DOHH2 (cell line): Measurements from ENCODE around the gene GTPBP8.

Source experiments
- H3F3A ChIP-seq: fragments of 200-600 bp; sonication (generic), shearing (Covaris generic); 2 replicates; pipeline ENCODE4 v1.6.0; 2016; ENCODE audit warnings: antibody characterized with exemption, mild to moderate bottlenecking; ENCODE audit not compliant: control insufficient read depth, insufficient read depth
- H3K27ac ChIP-seq: fragments of 200-600 bp; sonication (generic); 2 replicates; pipeline ENCODE4 v1.5.1; 2014; ENCODE audit warnings: low read depth, mild to moderate bottlenecking, low read length, moderate library complexity
- H3K27me3 ChIP-seq: fragments of 200-600 bp; sonication (generic); 2 replicates; pipeline ENCODE4 v1.6.1; 2014; ENCODE audit warnings: mild to moderate bottlenecking, low read length, mixed read lengths; ENCODE audit not compliant: control insufficient read depth
- H3K36me3 ChIP-seq: fragments of 200-600 bp; sonication (generic); 2 replicates; pipeline ENCODE4 v1.6.1; 2014; ENCODE audit warnings: mild to moderate bottlenecking, low read length, moderate library complexity, mixed read lengths; ENCODE audit not compliant: control insufficient read depth
- H3K4me1 ChIP-seq: fragments of 200-600 bp; sonication (generic); 2 replicates; pipeline ENCODE4 v1.6.1; 2014; ENCODE audit warnings: mild to moderate bottlenecking, low read length, mixed read lengths; ENCODE audit not compliant: control insufficient read depth
- H3K4me2 ChIP-seq: fragments of 200-600 bp; sonication (generic); 2 replicates; pipeline ENCODE4 v1.6.0; 2014; ENCODE audit warnings: mild to moderate bottlenecking, low read length, moderate library complexity
- H3K4me3 ChIP-seq: fragments of 200-600 bp; sonication (generic); 2 replicates; pipeline ENCODE4 v1.5.1; 2014; ENCODE audit warnings: mild to moderate bottlenecking, low read length, mixed read lengths
- H3K79me2 ChIP-seq: fragments of 200-600 bp; sonication (generic); 2 replicates; pipeline ENCODE4 v1.6.1; 2014; ENCODE audit warnings: mild to moderate bottlenecking, low read length, mixed read lengths; ENCODE audit not compliant: control insufficient read depth
- H3K9me2 ChIP-seq: fragments of 200-600 bp; sonication (generic); replicated peaks from 2 replicates; pipeline ENCODE4 v1.6.1; 2014; ENCODE audit warnings: mild to moderate bottlenecking, low read length, mixed read lengths; ENCODE audit not compliant: control insufficient read depth
- H3K9me3 ChIP-seq: fragments of 200-600 bp; sonication (generic); 2 replicates; pipeline ENCODE4 v1.6.1; 2014; ENCODE audit warnings: antibody characterized with exemption, low read length, mixed read lengths; ENCODE audit not compliant: control insufficient read depth, insufficient read depth
- H4K20me1 ChIP-seq: fragments of 200-600 bp; sonication (generic); 2 replicates; pipeline ENCODE4 v1.6.0; 2014; ENCODE audit warnings: low read depth, mild to moderate bottlenecking, antibody characterized with exemption, low read length, moderate library complexity; ENCODE audit not compliant: control insufficient read depth, insufficient read depth
- EZH2phosphoT487 ChIP-seq: fragments of 200-600 bp; sonication (generic); IDR thresholded peaks from 2 replicates; pipeline ENCODE4 v1.6.1; 2017; ENCODE audit warnings: borderline replicate concordance, mild to moderate bottlenecking, antibody characterized with exemption, low read length, moderate library complexity, mixed read lengths
- TF ChIP-seq, protein P1 (sequence below): fragments of 200-600 bp; sonication (generic); IDR thresholded peaks from one replicate; pipeline ENCODE4 v1.5.1; 2014; ENCODE audit warnings: antibody characterized with exemption, mild to moderate bottlenecking, low read depth, low read length; ENCODE audit not compliant: poor library complexity, severe bottlenecking

The GTPBP8 gene

GRCh38 chr3:112973325-112974177 is 17.2 kb upstream of the GTPBP8 start:
- H3F3A ChIP-seq = no peaks in the 10 kb centered on the region
- H3K4me2 ChIP-seq = no peak overlapping the region
- H3K9me3 ChIP-seq = no peaks in the 10 kb centered on the region
- peaks cover 27% of the 10 kb centered on the region for H3K4me1 ChIP-seq
- no peak overlapping the region for H3K4me3 ChIP-seq
- H3K27ac ChIP-seq = no peak overlapping the region
- no peaks in the 10 kb centered on the region for H3K27me3 ChIP-seq
- TF ChIP-seq, protein P1, sequence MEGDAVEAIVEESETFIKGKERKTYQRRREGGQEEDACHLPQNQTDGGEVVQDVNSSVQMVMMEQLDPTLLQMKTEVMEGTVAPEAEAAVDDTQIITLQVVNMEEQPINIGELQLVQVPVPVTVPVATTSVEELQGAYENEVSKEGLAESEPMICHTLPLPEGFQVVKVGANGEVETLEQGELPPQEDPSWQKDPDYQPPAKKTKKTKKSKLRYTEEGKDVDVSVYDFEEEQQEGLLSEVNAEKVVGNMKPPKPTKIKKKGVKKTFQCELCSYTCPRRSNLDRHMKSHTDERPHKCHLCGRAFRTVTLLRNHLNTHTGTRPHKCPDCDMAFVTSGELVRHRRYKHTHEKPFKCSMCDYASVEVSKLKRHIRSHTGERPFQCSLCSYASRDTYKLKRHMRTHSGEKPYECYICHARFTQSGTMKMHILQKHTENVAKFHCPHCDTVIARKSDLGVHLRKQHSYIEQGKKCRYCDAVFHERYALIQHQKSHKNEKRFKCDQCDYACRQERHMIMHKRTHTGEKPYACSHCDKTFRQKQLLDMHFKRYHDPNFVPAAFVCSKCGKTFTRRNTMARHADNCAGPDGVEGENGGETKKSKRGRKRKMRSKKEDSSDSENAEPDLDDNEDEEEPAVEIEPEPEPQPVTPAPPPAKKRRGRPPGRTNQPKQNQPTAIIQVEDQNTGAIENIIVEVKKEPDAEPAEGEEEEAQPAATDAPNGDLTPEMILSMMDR = no peak
- TF ChIP-seq EZH2phosphoT487 = no peak
- H3K9me2 ChIP-seq = no peaks in the 10 kb centered on the region
- H3K36me3 ChIP-seq = no peaks in the 10 kb centered on the region
- H4K20me1 ChIP-seq = no peaks in the 10 kb centered on the region
- no peaks in the 10 kb centered on the region for H3K79me2 ChIP-seq

DNA sequence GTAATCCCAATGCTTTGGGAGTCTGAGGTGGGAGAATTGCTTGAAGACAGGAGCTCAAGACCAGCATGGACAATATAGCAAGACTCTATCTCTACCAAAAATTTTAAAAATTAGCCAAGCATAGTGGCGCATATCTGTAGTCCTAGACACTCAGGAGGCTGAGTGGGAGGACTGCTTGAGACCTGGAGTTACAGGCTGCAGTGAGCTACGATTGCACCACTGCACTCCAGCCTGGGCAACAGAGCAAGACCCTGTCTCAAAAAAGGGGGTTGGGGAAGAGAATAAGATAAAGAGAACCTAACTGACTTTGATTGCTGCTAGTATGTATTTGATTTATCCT is 16.6 kb upstream of the GTPBP8 start:
- no peak for TF ChIP-seq EZH2phosphoT487
- no peaks in the 10 kb centered on the region for H3K9me2 ChIP-seq
- no peaks in the 10 kb centered on the region for H3K36me3 ChIP-seq
- no peaks in the 10 kb centered on the region for H3F3A ChIP-seq
- no peak overlapping the region for H3K4me3 ChIP-seq
- H3K4me1 ChIP-seq = peaks cover 30% of the 10 kb centered on the region
- H3K27ac ChIP-seq = no peak overlapping the region
- no peak overlapping the region; the same call in 1 of the 2 replicates for H3K4me2 ChIP-seq
- no peaks in the 10 kb centered on the region for H3K9me3 ChIP-seq
- no peaks in the 10 kb centered on the region for H3K79me2 ChIP-seq
- H3K27me3 ChIP-seq = no peaks in the 10 kb centered on the region
- no peaks in the 10 kb centered on the region for H4K20me1 ChIP-seq

DNA sequence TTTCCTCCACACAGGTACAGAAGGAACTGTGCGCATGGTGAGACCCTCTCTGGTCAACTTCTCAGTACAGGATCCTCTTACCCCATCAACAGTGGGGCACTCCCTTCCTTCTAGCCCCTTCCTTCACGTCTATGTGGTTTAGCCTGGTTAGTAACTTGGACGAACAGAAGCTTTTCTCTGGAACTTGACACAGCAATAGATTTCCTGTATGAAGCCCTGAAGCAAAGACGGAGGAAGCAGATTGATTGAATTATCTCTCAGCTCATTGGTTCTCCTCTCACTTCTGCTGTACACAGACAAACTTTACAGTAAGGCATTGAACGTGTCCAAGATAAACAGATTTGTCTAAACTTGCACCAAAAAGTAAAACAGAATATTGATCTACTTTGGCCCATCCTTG is 15.9 kb upstream of the GTPBP8 start, which contains the start of gene CD200R1:
TSS of gene CD200R1 (minus strand) at position 210 of the 400 bp plus-strand sequence. CDS start 246 bp downstream, outside the sequence.
- TF ChIP-seq, protein P1 = no peak
- no peak for TF ChIP-seq EZH2phosphoT487
- H4K20me1 ChIP-seq = no peaks in the 10 kb centered on the region
- H3K9me3 ChIP-seq = no peaks in the 10 kb centered on the region
- H3K36me3 ChIP-seq = no peaks in the 10 kb centered on the region
- H3K79me2 ChIP-seq = no peaks in the 10 kb centered on the region
- H3K4me1 ChIP-seq = peaks cover 31% of the 10 kb centered on the region
- no peak within 1 kb of the TSS for H3K27ac ChIP-seq
- H3K4me3 ChIP-seq = 0 out of 2 replicates have a peak within 1 kb of the TSS, but pooled peaks have one; percentile 29
- H3K4me2 ChIP-seq = peak within 1 kb of the TSS; percentile 27; the same call in 1 of the 2 replicates
- H3K27me3 ChIP-seq = no peaks in the 10 kb centered on the region
- no peaks in the 10 kb centered on the region for H3F3A ChIP-seq
- no peaks in the 10 kb centered on the region for H3K9me2 ChIP-seq

- no peaks in the 10 kb centered on the region for H3K79me2 ChIP-seq
- H3K27me3 ChIP-seq = no peaks in the 10 kb centered on the region
- H3K9me3 ChIP-seq = no peaks in the 10 kb centered on the region
- H3F3A ChIP-seq = no peaks in the 10 kb centered on the region
- H3K36me3 ChIP-seq = no peaks in the 10 kb centered on the region
- no peak for TF ChIP-seq EZH2phosphoT487
- TF ChIP-seq, protein P1 = no peak
- H3K4me2 ChIP-seq = 0 out of 2 replicates have a peak overlapping the region, but pooled peaks have one; percentile 27
- no peak overlapping the region for H3K4me3 ChIP-seq
- no peaks in the 10 kb centered on the region for H3K9me2 ChIP-seq
- H3K27ac ChIP-seq = no peak overlapping the region
- no peaks in the 10 kb centered on the region for H4K20me1 ChIP-seq
- peaks cover 31% of the 10 kb centered on the region for H3K4me1 ChIP-seq
These were observed 14.8 kb upstream of the GTPBP8 start for GRCh38 chr3:112976001-112976400.
